Esophagus squamous epithelium (tissue), 5 donors: ENCODE results near the gene WDR35. TPM values are rescaled to one million over a fixed set of nuclear protein-coding genes. Genes with fewer than 3 reads are reported as not detected.

ENCODE experiments used
- DNase-seq: peaks from one replicate; lab custom pipeline; 2025; lab: John Stamatoyannopoulos, UW
- H3K27ac ChIP-seq, 4 donors: fragments of 200-600 bp; sonication (generic); one replicate each; pipeline ENCODE4 v1.5.1; 2016 to 2019; ENCODE audit warnings: mild to moderate bottlenecking in 1 of 4
- H3K27me3 ChIP-seq, 4 donors: fragments of 200-600 bp; sonication (generic); 1 replicate in 3 of 4; 2 replicates in 1 of 4; pipeline versions ENCODE4 v1.5.1 to v1.6.0; 2017 to 2021; ENCODE audit warnings: antibody characterized with exemption in 1 of 4
- H3K36me3 ChIP-seq, 3 donors: fragments of 200-600 bp; sonication (generic); one replicate each; pipeline ENCODE4 v1.5.1; 2016 to 2019
- H3K4me1 ChIP-seq, 3 donors: fragments of 200-600 bp; sonication (generic); one replicate each; pipeline ENCODE4 v1.5.1; 2017 to 2019
- H3K4me3 ChIP-seq, 4 donors: fragments of 200-600 bp; sonication (generic); 1 replicate in 3 of 4; 2 replicates in 1 of 4; pipeline ENCODE4 v1.5.1; 2016 to 2019; ENCODE audit warnings: mild to moderate bottlenecking in 2 of 4, moderate library complexity in 1 of 4
- H3K9me3 ChIP-seq, 3 donors: fragments of 200-600 bp; sonication (generic); one replicate each; pipeline ENCODE4 v1.5.1; 2016 to 2019
- POLR2A ChIP-seq, 4 donors: fragments of 450-650 bp; IDR thresholded peaks; one replicate each; pipeline ENCODE4 v1.6.1; 2017; ENCODE audit warnings: antibody characterized with exemption in 4 of 4, mild to moderate bottlenecking in 4 of 4, moderate library complexity in 3 of 4
- WGBS, 2 donors: methylation state at CpG; one replicate each; pipeline ENCODE4 v1.1.5; 2018; 5-methylcytosine and 5-hydroxymethylcytosine counted together
- intact Hi-C: fragments of 100-400 bp; cut with DNase I; formaldehyde crosslinking; loops from one replicate; pipeline ENCODE4 v1.15.0; 2022
- total RNA-seq, 4 donors: library from RNA; depleted of rRNA; stranded (reverse); fragments of >200 nt; gene quantifications; one replicate each; pipeline ENCODE4 v1.1.0, GENCODE V29; 2016
- TF ChIP-seq, protein P1 (sequence below), 6 experiments: fragments of 450-650 bp in 4 of 6; fragments of 200-600 bp in 2 of 6; sonication (generic) in 2 of 6; IDR thresholded peaks; one replicate each; pipeline ENCODE4 v1.5.1; 2016 to 2019; ENCODE audit warnings: antibody characterized with exemption in 6 of 6, mild to moderate bottlenecking in 4 of 6, moderate library complexity in 4 of 6
- donor health status: DM: yes; HTN: yes; CAD: no.

Gene WDR35
- total RNA-seq, 4 donors from 2014 or later: 0.83 to 7.2 (median 4.5) TPM

DNA sequence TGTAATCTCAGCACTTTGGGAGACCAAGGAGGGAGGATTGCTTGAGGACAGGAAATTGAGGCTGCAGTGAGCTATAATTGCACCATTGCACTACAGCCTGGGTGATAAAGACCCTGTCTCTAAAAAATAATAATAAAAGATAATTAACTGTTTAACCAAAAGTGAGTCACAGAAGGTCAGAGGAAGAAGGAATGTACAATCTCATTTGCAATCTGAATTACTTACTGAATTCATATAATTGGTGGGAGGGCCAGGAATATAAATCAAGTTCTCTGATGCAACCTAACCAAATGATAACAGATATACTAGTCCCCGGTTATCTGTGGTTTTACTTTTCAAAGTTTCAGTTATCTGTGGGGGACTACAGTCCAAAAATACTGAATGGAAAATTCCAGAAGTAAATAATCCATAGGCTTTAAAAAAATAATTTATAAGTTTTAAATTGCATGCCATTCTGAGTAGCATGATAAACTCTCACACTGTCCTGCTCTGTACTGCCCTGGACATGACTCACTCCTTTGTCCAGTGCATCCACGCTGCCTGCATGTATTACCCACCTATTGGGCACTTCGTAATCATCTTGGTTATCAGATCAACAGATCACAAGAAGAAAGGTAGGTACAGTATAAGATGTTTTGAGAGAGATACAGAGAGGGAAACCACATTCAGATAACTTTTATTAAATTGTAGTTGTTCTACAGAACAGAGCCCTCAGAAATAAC is 35.3 kb upstream of the WDR35 start:
- Histone ChIP-seq H3K36me3 (peaks cover 0 to 33% (median 0%) of the 10 kb centered on the region in 3 donors), H3K4me3 (no peak overlapping the region), H3K27ac (no peak overlapping the region), H3K27me3 (no peaks in the 10 kb centered on the region), H3K9me3 (peaks cover 0 to 16% (median 6%) of the 10 kb centered on the region in 3 donors), H3K4me1 (peaks cover 0 to 4% (median 0%) of the 10 kb centered on the region in 3 donors)
- no peak for DNase-seq
- no peak for TF ChIP-seq POLR2A (IDR thresholded peaks at IDR 0.05)
- TF ChIP-seq, protein P1, sequence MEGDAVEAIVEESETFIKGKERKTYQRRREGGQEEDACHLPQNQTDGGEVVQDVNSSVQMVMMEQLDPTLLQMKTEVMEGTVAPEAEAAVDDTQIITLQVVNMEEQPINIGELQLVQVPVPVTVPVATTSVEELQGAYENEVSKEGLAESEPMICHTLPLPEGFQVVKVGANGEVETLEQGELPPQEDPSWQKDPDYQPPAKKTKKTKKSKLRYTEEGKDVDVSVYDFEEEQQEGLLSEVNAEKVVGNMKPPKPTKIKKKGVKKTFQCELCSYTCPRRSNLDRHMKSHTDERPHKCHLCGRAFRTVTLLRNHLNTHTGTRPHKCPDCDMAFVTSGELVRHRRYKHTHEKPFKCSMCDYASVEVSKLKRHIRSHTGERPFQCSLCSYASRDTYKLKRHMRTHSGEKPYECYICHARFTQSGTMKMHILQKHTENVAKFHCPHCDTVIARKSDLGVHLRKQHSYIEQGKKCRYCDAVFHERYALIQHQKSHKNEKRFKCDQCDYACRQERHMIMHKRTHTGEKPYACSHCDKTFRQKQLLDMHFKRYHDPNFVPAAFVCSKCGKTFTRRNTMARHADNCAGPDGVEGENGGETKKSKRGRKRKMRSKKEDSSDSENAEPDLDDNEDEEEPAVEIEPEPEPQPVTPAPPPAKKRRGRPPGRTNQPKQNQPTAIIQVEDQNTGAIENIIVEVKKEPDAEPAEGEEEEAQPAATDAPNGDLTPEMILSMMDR (IDR thresholded peaks at IDR 0.05): no peak
- intact Hi-C loops: no loop called here
- 84 to 90% methylated on average over 3 of the region's 3 CpGs for WGBS, 2 donors

DNA sequence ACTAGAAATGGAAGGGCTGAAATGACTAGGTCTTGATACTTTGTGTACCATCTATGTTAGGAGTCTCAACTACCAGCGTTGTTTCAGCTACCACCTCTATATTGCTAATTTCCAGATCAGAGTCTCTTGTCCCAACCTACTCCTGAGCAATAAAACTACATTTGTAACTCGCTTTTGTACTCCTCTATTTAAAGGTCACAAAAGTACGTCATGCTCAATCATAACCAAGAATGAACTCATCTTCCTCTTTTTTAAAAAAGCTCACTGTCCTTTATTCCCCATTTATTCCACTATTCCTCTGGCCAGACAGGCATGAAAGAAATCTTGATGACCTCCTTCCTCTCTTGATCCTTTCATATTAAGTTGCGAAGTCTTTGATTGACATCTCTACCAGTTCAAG is 33.8 kb upstream of the WDR35 start:
- intact Hi-C loops: no loop called here
- no peak for DNase-seq
- TF ChIP-seq, protein P1 (IDR thresholded peaks at IDR 0.05): no peak
- TF ChIP-seq POLR2A (IDR thresholded peaks at IDR 0.05): no peak
- peaks cover 0 to 11% (median 6%) of the 10 kb centered on the region in 3 donors for H3K9me3 ChIP-seq
- H3K36me3 ChIP-seq: peaks cover 0 to 18% (median 0%) of the 10 kb centered on the region in 3 donors
- peaks cover 0 to 4% (median 0%) of the 10 kb centered on the region in 3 donors for H3K4me1 ChIP-seq
- H3K27ac ChIP-seq: no peak overlapping the region
- 85 to 88% methylated on average over 4 of the region's 4 CpGs for WGBS, 2 donors
- no peak overlapping the region for H3K4me3 ChIP-seq
- no peaks in the 10 kb centered on the region for H3K27me3 ChIP-seq

DNA sequence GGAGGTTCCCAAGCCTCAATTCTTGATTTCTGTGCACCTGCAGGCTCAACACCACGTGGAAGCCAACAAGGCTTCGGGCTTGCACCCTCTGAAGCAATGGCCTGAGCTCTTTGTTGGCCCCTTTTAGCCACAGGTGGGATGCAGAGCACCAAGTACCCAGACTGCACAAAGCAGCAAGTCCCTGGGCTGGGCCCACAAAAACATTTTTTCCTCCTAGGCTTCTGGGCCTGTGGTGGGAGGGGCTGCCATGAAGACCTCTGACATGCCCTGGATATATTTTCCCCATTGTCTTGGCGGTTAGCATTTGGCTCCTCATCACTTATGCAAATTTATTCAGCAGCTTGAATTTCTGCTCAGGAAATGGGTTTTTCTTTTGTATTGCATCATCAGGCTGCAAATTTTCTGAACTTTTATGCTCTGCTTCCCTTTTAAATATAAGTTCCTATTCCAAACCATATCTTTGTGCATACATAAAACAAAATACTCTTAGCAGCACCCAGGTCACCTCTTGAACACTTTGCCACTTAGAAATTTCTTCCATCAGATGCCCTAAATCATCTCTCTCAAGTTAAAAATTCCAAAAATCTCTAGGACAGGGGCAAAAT is 31.6 kb upstream of the WDR35 start:
- WGBS, 2 donors: 60 to 72% methylated on average over 3 of the region's 3 CpGs
- intact Hi-C loops: no loop called here
- DNase-seq: no peak
- no peak for TF ChIP-seq POLR2A (IDR thresholded peaks at IDR 0.05)
- TF ChIP-seq, protein P1 (IDR thresholded peaks at IDR 0.05): no peak
- H3K4me1 ChIP-seq: no peaks in the 10 kb centered on the region
- H3K27ac ChIP-seq: no peak overlapping the region
- no peaks in the 10 kb centered on the region for H3K36me3 ChIP-seq
- H3K9me3 ChIP-seq: peaks cover 0 to 11% (median 6%) of the 10 kb centered on the region in 3 donors
- no peak overlapping the region for H3K4me3 ChIP-seq
- H3K27me3 ChIP-seq: no peaks in the 10 kb centered on the region

DNA sequence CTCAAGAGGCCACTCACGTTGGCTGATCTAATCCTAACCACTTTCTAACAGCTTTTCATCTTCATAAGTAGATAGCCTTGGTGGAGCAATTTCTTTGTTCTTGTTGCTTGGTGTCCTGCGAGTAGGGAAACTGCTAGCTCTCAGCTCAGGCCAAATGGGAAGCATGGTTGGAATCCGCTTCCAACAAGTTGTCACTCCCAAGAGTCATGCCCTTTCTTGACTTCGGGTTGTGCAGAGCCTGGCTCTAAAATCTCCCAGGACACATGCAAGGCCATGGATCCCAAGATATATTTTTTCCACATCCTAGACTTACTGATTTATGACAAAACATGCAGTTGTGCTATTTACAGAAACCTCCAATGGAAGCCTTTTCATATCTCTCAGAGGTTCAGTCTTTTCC is 29.8 kb upstream of the WDR35 start:
- intact Hi-C loops: no loop called here
- WGBS, 2 donors: 75 to 81% methylated on average over 4 of the region's 4 CpGs
- Histone ChIP-seq H3K4me1 (no peaks in the 10 kb centered on the region), H3K9me3 (peaks cover 0 to 11% (median 6%) of the 10 kb centered on the region in 3 donors), H3K4me3 (no peak overlapping the region), H3K27me3 (no peaks in the 10 kb centered on the region), H3K36me3 (no peaks in the 10 kb centered on the region), H3K27ac (no peak overlapping the region)
- TF ChIP-seq, protein P1 (IDR thresholded peaks at IDR 0.05): no peak
- TF ChIP-seq POLR2A (IDR thresholded peaks at IDR 0.05): no peak
- no peak for DNase-seq

DNA sequence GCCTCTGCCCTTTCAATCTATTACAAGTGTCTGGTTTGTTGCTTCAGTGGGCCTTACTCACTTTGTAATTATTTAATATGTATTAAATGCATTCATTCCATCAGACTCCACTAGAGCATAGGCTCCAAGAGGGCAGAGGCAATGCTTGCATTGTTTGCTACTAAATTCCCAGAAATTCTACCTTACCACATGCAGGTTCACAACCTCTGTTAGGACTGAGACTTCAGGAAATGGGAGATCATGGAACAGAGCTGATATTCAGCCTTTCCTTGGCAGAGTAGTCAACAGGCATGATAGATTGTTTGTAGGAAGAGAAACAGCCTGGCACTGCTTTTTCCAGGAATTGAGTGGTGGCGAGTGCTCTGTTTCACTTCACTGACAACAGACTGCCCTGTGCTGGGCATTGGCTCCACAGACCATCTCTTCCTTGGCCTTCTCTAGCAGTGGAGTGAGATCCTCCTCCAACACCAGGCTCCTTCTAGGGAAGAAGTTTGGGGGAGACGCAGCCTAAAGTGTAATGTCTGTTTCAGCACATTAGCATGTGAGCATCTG is 28.8 kb upstream of the WDR35 start:
- peaks cover 0 to 11% (median 6%) of the 10 kb centered on the region in 3 donors for H3K9me3 ChIP-seq
- intact Hi-C loops: no loop called here
- H3K4me3 ChIP-seq: no peak overlapping the region
- DNase-seq: no peak
- peaks cover 0 to 1% (median 0%) of the 10 kb centered on the region in 4 donors for H3K27me3 ChIP-seq
- TF ChIP-seq, protein P1 (IDR thresholded peaks at IDR 0.05): no peak
- no peak for TF ChIP-seq POLR2A (IDR thresholded peaks at IDR 0.05)
- no peaks in the 10 kb centered on the region for H3K36me3 ChIP-seq
- no peaks in the 10 kb centered on the region for H3K4me1 ChIP-seq
- no peak overlapping the region for H3K27ac ChIP-seq
- 100% methylated on average over 1 of the region's 2 CpGs for WGBS, 2 donors
